Ishikawa (cell line): Measurements from ENCODE around the gene PITPNM1.
A peak's percentile ranks its signal among the peaks of the same experiment; 100 is the strongest.

ENCODE experiments used
- CEBPB ChIP-seq: IDR thresholded peaks from 2 replicates; pipeline ENCODE4 v1.6.1; 2012
- CREB1 ChIP-seq: IDR thresholded peaks from 2 replicates; pipeline ENCODE4 v1.6.1; 2012; ENCODE audit warnings: low read depth
- EGR1 ChIP-seq: IDR thresholded peaks from 2 replicates; pipeline ENCODE4 v1.6.1; 2012
- EP300 ChIP-seq: IDR thresholded peaks from 2 replicates; pipeline ENCODE4 v1.6.1; 2012; ENCODE audit warnings: borderline replicate concordance
- FOXM1 ChIP-seq: IDR thresholded peaks from 2 replicates; pipeline ENCODE4 v1.6.1; 2012; ENCODE audit warnings: low read depth, borderline replicate concordance
- MAX ChIP-seq: IDR thresholded peaks from 2 replicates; pipeline ENCODE4 v1.6.1; 2012
- NFIC ChIP-seq: IDR thresholded peaks from 2 replicates; pipeline ENCODE4 v1.6.1; 2012
- RAD21 ChIP-seq: IDR thresholded peaks from 2 replicates; pipeline ENCODE4 v1.6.1; 2012; ENCODE audit warnings: low read depth
- TAF1 ChIP-seq: IDR thresholded peaks from 2 replicates; pipeline ENCODE4 v1.6.1; 2012; ENCODE audit warnings: low read depth, mild to moderate bottlenecking
- TCF12 ChIP-seq: IDR thresholded peaks from 2 replicates; pipeline ENCODE4 v1.6.1; 2012; ENCODE audit warnings: low read depth
- TEAD4 ChIP-seq: IDR thresholded peaks from 2 replicates; pipeline ENCODE4 v1.6.1; 2012
- YY1 ChIP-seq: IDR thresholded peaks from 2 replicates; pipeline ENCODE4 v1.6.1; 2012; ENCODE audit warnings: low read depth
- ZBTB7A ChIP-seq: IDR thresholded peaks from 2 replicates; pipeline ENCODE4 v1.6.1; 2012; ENCODE audit warnings: low read depth
- TF ChIP-seq, protein P1 (sequence below): IDR thresholded peaks from 2 replicates; pipeline ENCODE4 v1.6.1; 2012; ENCODE audit warnings: low read depth, mild to moderate bottlenecking
- TF ChIP-seq, protein P2 (sequence below): IDR thresholded peaks from 2 replicates; pipeline ENCODE4 v1.6.1; 2012

Gene PITPNM1

DNA sequence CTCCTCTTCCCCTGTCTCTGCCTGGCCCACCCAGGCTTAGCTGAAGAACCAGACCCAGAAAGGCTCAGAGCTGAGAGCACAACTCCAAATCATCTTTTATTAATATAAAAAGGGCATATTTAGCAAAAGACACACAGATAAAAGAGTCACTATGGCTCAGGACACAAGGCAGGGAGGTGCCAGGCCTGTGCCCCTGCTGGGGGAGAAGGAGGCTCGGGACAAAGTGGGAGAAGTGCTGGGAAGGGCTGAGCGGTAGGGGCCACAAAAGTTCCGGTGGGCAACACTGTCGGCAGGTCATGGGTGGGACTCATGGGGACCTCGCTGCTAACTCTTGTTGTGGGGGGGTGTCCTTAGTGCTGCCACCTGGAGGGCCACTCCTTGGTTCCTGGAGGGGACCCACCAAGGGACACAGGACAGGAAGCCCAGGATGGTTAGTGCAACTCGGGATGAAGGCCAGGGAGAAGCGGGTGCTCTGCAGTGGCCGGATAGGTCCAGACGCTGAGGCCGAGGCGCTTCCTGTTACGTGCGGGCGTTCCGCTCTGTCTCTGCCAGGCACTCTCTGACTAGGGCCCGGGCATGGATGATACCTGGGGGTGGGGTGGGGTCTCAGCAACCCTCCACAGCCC is 1.4 kb upstream of the PITPNM1 start:
- TF ChIP-seq, protein P1, sequence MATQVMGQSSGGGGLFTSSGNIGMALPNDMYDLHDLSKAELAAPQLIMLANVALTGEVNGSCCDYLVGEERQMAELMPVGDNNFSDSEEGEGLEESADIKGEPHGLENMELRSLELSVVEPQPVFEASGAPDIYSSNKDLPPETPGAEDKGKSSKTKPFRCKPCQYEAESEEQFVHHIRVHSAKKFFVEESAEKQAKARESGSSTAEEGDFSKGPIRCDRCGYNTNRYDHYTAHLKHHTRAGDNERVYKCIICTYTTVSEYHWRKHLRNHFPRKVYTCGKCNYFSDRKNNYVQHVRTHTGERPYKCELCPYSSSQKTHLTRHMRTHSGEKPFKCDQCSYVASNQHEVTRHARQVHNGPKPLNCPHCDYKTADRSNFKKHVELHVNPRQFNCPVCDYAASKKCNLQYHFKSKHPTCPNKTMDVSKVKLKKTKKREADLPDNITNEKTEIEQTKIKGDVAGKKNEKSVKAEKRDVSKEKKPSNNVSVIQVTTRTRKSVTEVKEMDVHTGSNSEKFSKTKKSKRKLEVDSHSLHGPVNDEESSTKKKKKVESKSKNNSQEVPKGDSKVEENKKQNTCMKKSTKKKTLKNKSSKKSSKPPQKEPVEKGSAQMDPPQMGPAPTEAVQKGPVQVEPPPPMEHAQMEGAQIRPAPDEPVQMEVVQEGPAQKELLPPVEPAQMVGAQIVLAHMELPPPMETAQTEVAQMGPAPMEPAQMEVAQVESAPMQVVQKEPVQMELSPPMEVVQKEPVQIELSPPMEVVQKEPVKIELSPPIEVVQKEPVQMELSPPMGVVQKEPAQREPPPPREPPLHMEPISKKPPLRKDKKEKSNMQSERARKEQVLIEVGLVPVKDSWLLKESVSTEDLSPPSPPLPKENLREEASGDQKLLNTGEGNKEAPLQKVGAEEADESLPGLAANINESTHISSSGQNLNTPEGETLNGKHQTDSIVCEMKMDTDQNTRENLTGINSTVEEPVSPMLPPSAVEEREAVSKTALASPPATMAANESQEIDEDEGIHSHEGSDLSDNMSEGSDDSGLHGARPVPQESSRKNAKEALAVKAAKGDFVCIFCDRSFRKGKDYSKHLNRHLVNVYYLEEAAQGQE = no peak
- no peak for TF ChIP-seq CREB1
- TF ChIP-seq TAF1 = no peak
- TF ChIP-seq ZBTB7A = no peak

DNA sequence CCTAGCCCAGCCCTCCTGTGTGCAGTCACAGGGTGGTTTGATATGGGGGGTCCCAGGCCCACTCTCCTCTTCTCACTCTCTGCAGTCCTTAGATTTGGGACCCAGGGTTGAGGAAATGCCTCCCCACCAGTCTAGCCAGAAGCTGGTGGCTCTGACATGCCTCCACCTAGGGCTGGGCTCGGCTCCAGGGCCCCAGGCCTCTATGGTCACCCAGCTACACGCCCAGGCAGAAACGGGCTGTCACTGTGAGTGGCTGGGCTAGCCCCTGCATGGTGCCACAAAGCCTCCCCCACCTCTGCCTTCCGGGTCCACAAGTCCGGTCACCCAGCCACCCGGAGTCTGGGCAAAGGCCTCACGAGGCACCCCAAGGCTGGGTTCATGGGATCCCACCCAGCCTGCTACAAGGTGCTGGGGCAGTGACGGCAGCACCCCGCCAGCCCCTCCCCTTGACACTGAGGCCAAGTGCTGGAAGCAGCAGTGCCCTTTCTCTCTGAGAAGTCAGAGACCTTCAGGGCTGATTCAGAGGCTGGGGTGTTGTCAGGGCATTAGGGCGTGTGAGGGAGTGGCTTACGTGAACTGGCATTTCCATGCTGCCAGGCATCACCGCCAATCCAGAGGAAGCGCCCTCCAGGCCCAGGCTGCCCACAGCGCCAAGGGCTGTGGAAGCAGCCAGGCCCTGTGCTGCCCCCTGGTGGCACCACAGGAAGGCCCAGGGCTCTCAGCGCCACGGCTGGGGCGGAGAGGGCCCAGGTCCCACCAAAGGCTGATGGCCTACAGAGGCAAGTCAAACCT is 638 bp upstream of the PITPNM1 start:
- TF ChIP-seq TCF12 (peak; percentile 42; the same call in 1 of the 2 replicates), YY1 (peak; percentile 52; the same call in 1 of the 2 replicates), NFIC (no peak), RAD21 (peak; percentile 82), EP300 (peak; percentile 33; the same call in 1 of the 2 replicates), MAX (peak; percentile 74), TEAD4 (0 out of 2 replicates have a peak, but pooled peaks have one; percentile 9)
- TF ChIP-seq, protein P1 = no peak

DNA sequence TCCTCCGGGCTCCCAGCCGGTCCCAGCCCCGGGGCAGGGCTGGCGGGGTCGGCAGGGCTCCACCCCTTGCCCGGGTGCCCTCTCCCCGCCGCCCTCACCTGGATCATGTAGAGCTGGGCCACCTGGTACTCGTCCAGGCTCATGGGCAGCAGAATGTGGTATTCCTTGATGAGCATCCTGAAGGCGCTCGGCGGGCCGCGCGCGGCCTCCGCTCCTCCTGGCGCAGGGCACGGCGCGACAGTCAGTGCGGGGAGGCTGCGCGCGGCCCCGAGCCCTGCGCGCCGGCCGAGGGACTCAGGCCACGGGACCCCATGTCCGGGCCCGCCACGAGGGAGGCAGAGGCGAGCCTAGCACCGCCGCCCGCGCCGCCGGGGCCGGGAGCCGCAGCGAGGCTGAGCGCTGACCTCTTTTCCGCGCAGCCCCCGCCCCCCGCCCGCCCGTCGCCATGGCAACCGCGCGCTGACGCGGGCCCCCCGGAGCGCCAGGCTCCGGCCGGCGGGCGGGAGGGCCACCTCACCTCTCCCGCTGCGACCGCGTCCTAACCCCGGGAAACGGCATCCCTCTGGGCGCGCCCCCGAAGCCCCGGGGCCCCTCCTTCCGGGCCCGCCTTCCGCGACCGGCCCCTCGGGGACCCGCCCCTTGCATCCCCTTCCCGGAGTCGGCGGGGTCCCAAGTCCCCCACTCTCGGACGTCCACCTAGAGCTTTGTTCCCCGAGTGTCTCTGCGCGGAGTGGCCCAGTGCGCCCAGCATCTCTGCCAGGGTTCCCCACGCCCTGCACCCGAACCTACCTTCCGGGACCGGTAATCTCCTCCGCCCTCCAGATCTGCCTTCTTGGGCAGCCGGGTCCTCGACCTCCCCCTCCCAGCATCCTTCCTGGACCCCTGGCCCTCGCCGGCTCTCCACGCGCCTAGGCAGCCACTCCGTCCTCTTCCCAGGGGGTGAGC is 886 bp downstream of the PITPNM1 start:
- TF ChIP-seq TCF12 = peak; percentile 5; the same call in 1 of the 2 replicates
- TF ChIP-seq ZBTB7A = peak; percentile 75; the same call in 1 of the 2 replicates
- TF ChIP-seq RAD21 = no peak

DNA sequence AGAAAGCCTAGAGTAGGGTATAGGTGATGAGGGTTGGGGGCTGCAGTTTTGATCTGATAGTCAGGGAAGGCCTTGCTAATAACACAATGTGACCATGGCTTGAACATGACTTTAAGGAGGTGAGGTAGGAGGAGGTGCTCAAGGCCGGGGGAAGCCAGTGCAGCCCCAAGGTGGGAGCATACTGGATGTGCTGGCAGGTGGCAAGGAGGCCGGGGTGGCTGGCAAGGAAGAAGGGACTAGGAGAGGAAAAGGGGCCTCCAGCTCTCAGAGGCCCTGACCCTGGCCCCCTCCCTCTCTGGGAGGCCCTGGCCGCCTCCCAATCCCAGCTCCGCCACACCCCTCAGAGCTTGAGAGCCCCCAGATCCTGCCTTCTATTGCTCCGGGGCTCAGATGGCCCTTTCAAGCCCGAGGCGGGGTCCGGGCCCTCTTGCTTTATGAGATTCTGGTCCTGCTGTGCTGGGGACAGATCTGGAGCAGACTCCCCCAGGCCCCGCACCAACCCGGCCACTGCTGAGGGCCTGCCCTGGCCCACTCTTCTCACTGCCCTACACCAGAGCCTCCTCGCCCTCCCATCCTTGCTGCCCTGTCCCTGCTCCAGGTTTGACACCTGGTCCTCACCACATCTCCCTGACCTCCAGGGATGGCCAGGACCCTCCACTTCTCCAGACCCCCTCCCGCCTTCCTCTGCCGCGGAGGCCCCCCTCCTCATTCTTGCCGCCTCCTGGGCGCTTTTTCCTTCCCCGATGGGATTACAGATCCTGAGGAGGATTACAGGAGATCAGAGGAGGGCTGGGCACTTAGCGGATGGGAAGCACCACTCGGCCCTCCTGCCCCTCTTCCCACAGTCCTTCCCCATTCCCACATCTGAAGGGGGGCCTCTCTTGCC is 1.8 kb downstream of the PITPNM1 start:
- TF ChIP-seq CEBPB = no peak
- TF ChIP-seq, protein P2, sequence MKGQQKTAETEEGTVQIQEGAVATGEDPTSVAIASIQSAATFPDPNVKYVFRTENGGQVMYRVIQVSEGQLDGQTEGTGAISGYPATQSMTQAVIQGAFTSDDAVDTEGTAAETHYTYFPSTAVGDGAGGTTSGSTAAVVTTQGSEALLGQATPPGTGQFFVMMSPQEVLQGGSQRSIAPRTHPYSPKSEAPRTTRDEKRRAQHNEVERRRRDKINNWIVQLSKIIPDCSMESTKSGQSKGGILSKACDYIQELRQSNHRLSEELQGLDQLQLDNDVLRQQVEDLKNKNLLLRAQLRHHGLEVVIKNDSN = no peak
- no peak for TF ChIP-seq NFIC
- no peak for TF ChIP-seq FOXM1
- no peak for TF ChIP-seq TAF1
- TF ChIP-seq EGR1 = no peak
- no peak for TF ChIP-seq CREB1
- no peak for TF ChIP-seq EP300
- TF ChIP-seq TCF12 = no peak
- TF ChIP-seq MAX = no peak
- TF ChIP-seq, protein P1 = no peak
- no peak for TF ChIP-seq YY1
- no peak for TF ChIP-seq TEAD4
- TF ChIP-seq ZBTB7A = no peak
- TF ChIP-seq RAD21 = no peak
